Endothelial cell of umbilical vein (primary cell): ENCODE data around the gene TMEM217. TPM values are rescaled to one million over a fixed set of nuclear protein-coding genes. Genes with fewer than 3 reads are reported as not detected.
A peak's percentile ranks its signal among the peaks of the same experiment; 100 is the strongest.

Source experiments
- BruUV-seq: library from RNA; stranded (reverse); fragments of 400-500 nt; replicated peaks from 2 replicates; lab custom pipeline; 2021; lab: Mats Ljungman, UMichigan
- CTCF ChIA-PET: fragments of 300-600, 350-600 bp; sonication (Branson Sonifier 250); formaldehyde crosslinking; loops from one replicate; lab custom pipeline; 2021; ENCODE audit warnings: antibody characterized with exemption, inconsistent platforms; lab: Charles Lee
- POLR2A ChIA-PET: fragments of 300-600, 350-600 bp; sonication (Branson Sonifier 250); formaldehyde crosslinking; loops from one replicate; lab custom pipeline; 2021; ENCODE audit warnings: antibody characterized with exemption, inconsistent platforms; lab: Charles Lee
- DNase-seq: peaks from one replicate; pipeline ENCODE4 v3.0.0-alpha.2; 2011; ENCODE audit warnings: low read depth, low spot score
- FAIRE-seq: peaks from 2 replicates; lab custom pipeline; 2011; peaks lifted over from hg19 to GRCh38; lab: Jason Lieb, UNC
- H2AFZ ChIP-seq: 2 replicates; pipeline ENCODE4 v1.6.0; 2012; ENCODE audit warnings: low read depth, low read length, control low read depth, inconsistent platforms
- H3K27ac ChIP-seq: 2 replicates; pipeline ENCODE4 v1.5.1; 2011; ENCODE audit warnings: low read depth, mild to moderate bottlenecking, control low read depth, low read length, moderate library complexity; ENCODE audit not compliant: insufficient read depth
- H3K27me3 ChIP-seq, 2 experiments: 2 replicates each; pipeline versions ENCODE4 v1.6.0 to v1.6.1; 2011; ENCODE audit warnings: low read length in 2 of 2, mixed read lengths in 1 of 2; ENCODE audit not compliant: control insufficient read depth in 2 of 2, insufficient read depth in 2 of 2
- H3K36me3 ChIP-seq, 2 experiments: 2 replicates in 1 of 2; 3 replicates in 1 of 2; pipeline ENCODE4 v1.5.1; 2011; ENCODE audit warnings: low read length in 2 of 2, mild to moderate bottlenecking in 1 of 2, moderate library complexity in 1 of 2; ENCODE audit not compliant: control insufficient read depth in 2 of 2, insufficient read depth in 2 of 2; ENCODE audit errors: extremely low read depth in 1 of 2
- H3K4me1 ChIP-seq: 3 replicates; pipeline ENCODE4 v1.5.1; 2011; ENCODE audit warnings: mild to moderate bottlenecking, low read length; ENCODE audit not compliant: control insufficient read depth, insufficient read depth; ENCODE audit errors: extremely low read depth
- H3K4me2 ChIP-seq: 2 replicates; pipeline ENCODE4 v1.6.1; 2011; ENCODE audit warnings: low read length, control low read depth, mixed read lengths; ENCODE audit not compliant: insufficient read depth
- H3K4me3 ChIP-seq, 3 experiments: fragments of 200-600 bp in 1 of 3; sonication (generic), shearing (Covaris generic) in 1 of 3; replicated peaks in 1 of 3; 2 replicates each; pipeline ENCODE4 v1.5.1; 2011 to 2016; ENCODE audit warnings: control low read depth in 3 of 3, low read length in 3 of 3, mild to moderate bottlenecking in 2 of 3, inconsistent platforms in 1 of 3, low read depth in 1 of 3, moderate library complexity in 1 of 3; ENCODE audit not compliant: insufficient read depth in 1 of 3
- H3K79me2 ChIP-seq: 2 replicates; pipeline ENCODE4 v1.6.0; 2012; ENCODE audit warnings: low read length, inconsistent platforms; ENCODE audit not compliant: control insufficient read depth, insufficient read depth
- H3K9ac ChIP-seq: replicated peaks from 2 replicates; pipeline ENCODE3; 2011; ENCODE audit warnings: low read length, control low read depth; ENCODE audit not compliant: insufficient read depth; ENCODE audit errors: extremely low read depth
- H3K9me1 ChIP-seq: replicated peaks from 3 replicates; pipeline ENCODE4 v1.6.0; 2011; ENCODE audit warnings: mild to moderate bottlenecking, low read length; ENCODE audit not compliant: control insufficient read depth, insufficient read depth; ENCODE audit errors: extremely low read depth
- H3K9me3 ChIP-seq: replicated peaks from 2 replicates; pipeline ENCODE4 v1.5.1; 2012; ENCODE audit warnings: low read length, inconsistent platforms; ENCODE audit not compliant: control insufficient read depth, insufficient read depth
- H4K20me1 ChIP-seq: replicated peaks from 2 replicates; pipeline ENCODE3; 2011; ENCODE audit warnings: mild to moderate bottlenecking, low read length; ENCODE audit not compliant: control insufficient read depth, insufficient read depth; ENCODE audit errors: extremely low read depth
- CTCF ChIP-seq, 2 donors: IDR thresholded peaks; 1 replicate in 1 of 2; 2 replicates in 1 of 2; pipeline ENCODE4 v1.5.1; 2011; ENCODE audit warnings: low read length in 2 of 2, mild to moderate bottlenecking in 2 of 2, moderate library complexity in 2 of 2, control low read depth in 1 of 2, inconsistent platforms in 1 of 2, low read depth in 1 of 2; ENCODE audit not compliant: insufficient read depth in 1 of 2; ENCODE audit errors: extremely low read depth in 1 of 2
- EZH2 ChIP-seq: IDR thresholded peaks from 2 replicates; pipeline ENCODE4 v1.6.1; 2012; ENCODE audit warnings: borderline replicate concordance, low read depth, mild to moderate bottlenecking, moderate library complexity, low read length, inconsistent platforms; ENCODE audit not compliant: severe bottlenecking
- FOS ChIP-seq: IDR thresholded peaks from 2 replicates; pipeline ENCODE4 v1.6.1; 2011; ENCODE audit warnings: mild to moderate bottlenecking, low read length, moderate library complexity, borderline replicate concordance; ENCODE audit not compliant: insufficient read depth
- GATA2 ChIP-seq: IDR thresholded peaks from 2 replicates; pipeline ENCODE4 v1.7.0; 2011; ENCODE audit warnings: low read depth, mild to moderate bottlenecking, moderate library complexity, mixed read lengths, low read length; ENCODE audit not compliant: insufficient read length, insufficient read depth
- JUN ChIP-seq: IDR thresholded peaks from 2 replicates; pipeline ENCODE4 v1.6.1; 2011; ENCODE audit warnings: borderline replicate concordance, low read depth; ENCODE audit not compliant: insufficient read length, insufficient read depth
- MAX ChIP-seq: IDR thresholded peaks from 2 replicates; pipeline ENCODE4 v1.6.1; 2011; ENCODE audit not compliant: insufficient read depth, insufficient read length
- MYC ChIP-seq: IDR thresholded peaks from one replicate; pipeline ENCODE4 v1.6.1; 2011; ENCODE audit warnings: mild to moderate bottlenecking, low read depth, low read length
- POLR2A ChIP-seq: IDR thresholded peaks from 2 replicates; pipeline ENCODE4 v1.6.1; 2012; ENCODE audit warnings: low read depth, mild to moderate bottlenecking, control low read depth, low read length
- POLR2AphosphoS5 ChIP-seq: IDR thresholded peaks from 2 replicates; pipeline ENCODE4 v1.6.1; 2012; ENCODE audit warnings: low read depth, mild to moderate bottlenecking, control low read depth, low read length, moderate library complexity; ENCODE audit not compliant: insufficient read depth
- dilution Hi-C: fragments of 300-500 bp; cut with MboI; formaldehyde crosslinking; loops from one replicate; pipeline ENCODE4 v1.15.0; 2019; ENCODE audit warnings: low sequenced_read_pairs; ENCODE audit not compliant: extremely low pct_ligation_motif_present
- intact Hi-C: fragments of 100-400 bp; cut with micrococcal nuclease; formaldehyde crosslinking; loops from one replicate; pipeline ENCODE4 v1.10.0; 2022
- polyA plus RNA-seq, 4 experiments: library from polyadenylated mRNA; depleted of rRNA in 3 of 4; stranded (reverse) in 3 of 4; unstranded in 1 of 4; fragments of >200 nt; gene quantifications; 2 replicates each; pipeline versions ENCODE4 v1.2.1 to v1.2.3, GENCODE V29; 2011 to 2012; ENCODE audit warnings: missing spikeins in 1 of 4
- total RNA-seq: library from RNA; stranded (reverse); gene quantifications from 2 replicates; pipeline ENCODE4 v1.2.3, GENCODE V29; 2021

Gene TMEM217
- total and polyA plus RNA-seq, 2 donors (not counting 3 experiments of a cell fraction or from before 2014, with no cell fraction given): 6.8 to 15.8 TPM

GRCh38 chr6:37202788-37203491, 55.0 kb downstream of the TMEM217 start:
- H3K27me3 ChIP-seq: peaks cover 37 to 42% of the 10 kb centered on the region in 2 experiments
- H3K4me2 ChIP-seq: no peak overlapping the region
- dilution Hi-C loops: no loop called here
- no peak overlapping the region for H3K27ac ChIP-seq
- no peaks in the 10 kb centered on the region for H3K36me3 ChIP-seq
- ChIA-PET CTCF (interaction anchor here (1.6 to 12.5 kb wide), 2 partner anchors 152 to 181 kb away, joined by 10 to 330 read pairs; no protein-coding TSS in a partner anchor), POLR2A (interaction anchor here (0.6 kb wide), 1 partner anchor 137 kb away, joined by 4 read pairs; no protein-coding TSS in a partner anchor)
- H3K9me3 ChIP-seq: no peaks in the 10 kb centered on the region
- TF ChIP-seq GATA2 (peak; percentile 63), FOS (peak; percentile 61), JUN (no peak), POLR2AphosphoS5 (peak; percentile 48)
- DNase-seq (peak; percentile 44), FAIRE-seq (peak; percentile 50)
- H3K79me2 ChIP-seq: no peaks in the 10 kb centered on the region
- no peak overlapping the region for H2AFZ ChIP-seq
- no peaks in the 10 kb centered on the region for H4K20me1 ChIP-seq
- peaks cover 4% of the 10 kb centered on the region for H3K4me1 ChIP-seq
- no peaks in the 10 kb centered on the region for H3K9me1 ChIP-seq
- no TSS peak for BruUV-seq
- H3K9ac ChIP-seq: no peak overlapping the region
- intact Hi-C loops: no loop called here
- no peak overlapping the region for H3K4me3 ChIP-seq

GRCh38 chr6:37201726-37202125, 56.2 kb downstream of the TMEM217 start:
- ChIA-PET POLR2A (no interaction called here), CTCF (interaction anchor here (0.6 to 1.6 kb wide), 3 partner anchors 8 to 173 kb away, joined by 3 to 4 read pairs (median 3); no protein-coding TSS in a partner anchor)
- no peaks in the 10 kb centered on the region for H3K79me2 ChIP-seq
- intact Hi-C loops (no loop called here), dilution Hi-C loops (no loop called here)
- H3K4me2 ChIP-seq: no peak overlapping the region
- TF ChIP-seq JUN (no peak), CTCF (IDR thresholded peaks at IDR 0.05; ENCODE audit: extremely low read depth in 1 of 2, insufficient read depth in 1 of 2, low read depth in 1 of 2, low read length in 2 of 2) (no peak), MAX (no peak), MYC (no peak), FOS (no peak), EZH2 (no peak), GATA2 (no peak), POLR2AphosphoS5 (no peak), POLR2A (no peak)
- DNase-seq (no peak), FAIRE-seq (no peak)
- no peak overlapping the region for H3K27ac ChIP-seq
- no peaks in the 10 kb centered on the region for H3K9me1 ChIP-seq
- H3K4me3 ChIP-seq: no peak overlapping the region
- peaks cover 33 to 37% of the 10 kb centered on the region in 2 experiments for H3K27me3 ChIP-seq
- no peaks in the 10 kb centered on the region for H3K36me3 ChIP-seq
- H3K9me3 ChIP-seq: no peaks in the 10 kb centered on the region
- peaks cover 4% of the 10 kb centered on the region for H3K4me1 ChIP-seq
- no peaks in the 10 kb centered on the region for H4K20me1 ChIP-seq
- no peak overlapping the region for H2AFZ ChIP-seq
- no TSS peak for BruUV-seq
- no peak overlapping the region for H3K9ac ChIP-seq
